H54 (cell line): Measurements from ENCODE around the gene NEMP2.

ENCODE experiments used
- DNase-seq: peaks from one replicate; pipeline ENCODE4 v3.0.0; 2011; ENCODE audit warnings: low spot score, mixed read lengths; ENCODE audit not compliant: insufficient read length
- FAIRE-seq: peaks from 3 replicates; lab custom pipeline; 2011; peaks lifted over from hg19 to GRCh38; lab: Jason Lieb, UNC
- POLR2A ChIP-seq: IDR thresholded peaks from 2 replicates; pipeline ENCODE4 v1.6.1; 2011; ENCODE audit warnings: low read depth, mild to moderate bottlenecking, low read length

NEMP2 gene

GRCh38 chr2:190458352-190459107 is 76.0 kb downstream of the NEMP2 start:
- FAIRE-seq (no peak), DNase-seq (no peak)
- TF ChIP-seq POLR2A = no peak

- DNase-seq (no peak), FAIRE-seq (no peak)
- TF ChIP-seq POLR2A = no peak
Measured at GRCh38 chr2:190457256-190457655, 77.3 kb downstream of the NEMP2 start.

- FAIRE-seq (no peak), DNase-seq (no peak)
- TF ChIP-seq POLR2A = no peak
Measured at GRCh38 chr2:190456833-190457232, 77.7 kb downstream of the NEMP2 start.

GRCh38 chr2:190455358-190456095 is 79.0 kb downstream of the NEMP2 start:
- no peak for TF ChIP-seq POLR2A
- FAIRE-seq (no peak), DNase-seq (no peak)

GRCh38 chr2:190454795-190455194 is 79.7 kb downstream of the NEMP2 start:
- no peak for TF ChIP-seq POLR2A
- FAIRE-seq (no peak), DNase-seq (no peak)
